ENCODE measurements around the gene IRAK2. TPM values are rescaled to one million over a fixed set of nuclear protein-coding genes. Genes with fewer than 3 reads are reported as not detected.

IRAK2 gene
- total and polyA plus RNA-seq, 2 of the 8 experiments (the other 6 are each of a cell fraction or from before 2014, with no cell fraction given), result 1.5 TPM

DNA sequence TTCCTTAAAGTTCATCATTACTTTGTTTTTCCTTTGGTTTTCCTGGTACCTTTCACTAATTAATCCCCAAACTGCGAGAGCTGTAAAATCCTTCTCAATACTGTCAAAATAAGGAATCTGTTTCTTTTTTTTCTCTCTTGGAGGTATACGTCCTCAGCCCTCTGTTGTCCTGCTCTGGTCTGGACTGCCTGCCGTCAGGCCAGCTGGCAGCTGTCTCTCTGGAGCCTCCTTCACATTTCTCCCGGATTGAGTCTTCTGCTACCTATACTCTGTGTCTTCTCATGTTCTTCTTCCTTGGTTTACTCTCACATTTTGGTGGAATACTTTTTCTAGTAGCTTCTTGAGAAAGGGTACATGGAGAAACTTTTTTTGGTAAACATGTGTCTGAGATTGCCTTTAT is 97.3 kb downstream of the IRAK2 start:
- no peak overlapping the region for H3K14ac ChIP-seq (ENCODE audit: insufficient read length)
- POLR2A ChIA-PET (ENCODE audit: partially characterized antibody), result interaction anchor here (0.6 to 3.7 kb wide), 2 partner anchors 12 to 40 kb away, joined by 3 to 26 read pairs; partner anchors contain the start of gene TATDN2
- WGBS, 2 experiments (ENCODE audit: extremely low coverage in 1 of 2, insufficient coverage in 1 of 2, insufficient read length in 1 of 2, insufficient replicate concordance in 2 of 2, low coverage in 1 of 2, low lambda C conversion rate in 2 of 2, missing lambda C conversion rate in 1 of 2), result 85% methylated on average over 4 of the region's 4 CpGs; no CpG with 5 or more reads in 1 of the 2 experiments
- H3K4me3 ChIP-seq (ENCODE audit: extremely low read depth in 1 of 4, insufficient read depth in 2 of 4, low read depth in 3 of 4, low read length in 4 of 4), result no peak overlapping the region
- H2BK15ac ChIP-seq (ENCODE audit: low read length), result no peak overlapping the region
- CTCF ChIA-PET (ENCODE audit: partially characterized antibody), result interaction anchor here (0.6 to 3.6 kb wide), 8 partner anchors 11 to 125 kb away, joined by 3 to 29 read pairs (median 4); no protein-coding TSS in a partner anchor
- no peaks in the 10 kb centered on the region for H3K79me1 ChIP-seq (ENCODE audit: low read depth, low read length)
- H3K36me3 ChIP-seq (ENCODE audit: control insufficient read depth in 2 of 4, insufficient read depth in 4 of 4, low read length in 3 of 4), result peaks cover 2 to 30% (median 14%) of the 10 kb centered on the region in 4 experiments
- no peak overlapping the region for H2BK20ac ChIP-seq (ENCODE audit: low read length)
- H3K9ac ChIP-seq (replicated peaks in 1 of 4; ENCODE audit: extremely low read depth in 1 of 4, low read depth in 3 of 4, low read length in 3 of 4), result no peak overlapping the region
- no peak overlapping the region for H2AFZ ChIP-seq (ENCODE audit: low read length)
- H3K23me2 ChIP-seq (ENCODE audit: low read depth, low read length), result no peaks in the 10 kb centered on the region
- no peak overlapping the region for H4K91ac ChIP-seq (replicated peaks; ENCODE audit: insufficient read length, low read length)
- H2BK120ac ChIP-seq (replicated peaks; ENCODE audit: low read depth, low read length), result no peak overlapping the region
- no peak overlapping the region for H4K8ac ChIP-seq (ENCODE audit: extremely low read depth, insufficient read depth, low read length)
- no peak overlapping the region for H3K4me2 ChIP-seq (ENCODE audit: insufficient read depth in 1 of 2, low read depth in 2 of 2, low read length in 2 of 2)
- peaks cover 0 to 1% of the 10 kb centered on the region in 2 experiments for H4K20me1 ChIP-seq (replicated peaks in 1 of 2; ENCODE audit: control insufficient read depth in 1 of 2, insufficient read depth in 2 of 2, low read length in 2 of 2)
- no peak overlapping the region for H2BK5ac ChIP-seq (ENCODE audit: low read depth, low read length)
- H3K56ac ChIP-seq (replicated peaks; ENCODE audit: insufficient read length, low read depth, low read length), result no peak overlapping the region
- no peak for FAIRE-seq
- no peak overlapping the region for H4K5ac ChIP-seq (ENCODE audit: insufficient read length, low read depth, low read length)
- no peak overlapping the region for H3K4ac ChIP-seq (replicated peaks; ENCODE audit: insufficient read length, low read depth, low read length)
- DNase-seq (ENCODE audit: low read depth in 1 of 2, low spot score in 2 of 2), result no peak
- no peak overlapping the region for H3K18ac ChIP-seq (ENCODE audit: extremely low read depth, low read length)
- no peaks in the 10 kb centered on the region; a peak in 2 of 7 replicates for H3K4me1 ChIP-seq (replicated peaks in 1 of 4; ENCODE audit: control insufficient read depth in 3 of 4, insufficient read depth in 4 of 4, low read length in 3 of 4)
- H3K27me3 ChIP-seq (replicated peaks in 1 of 4; ENCODE audit: control insufficient read depth in 3 of 4, extremely low read depth in 1 of 4, insufficient read depth in 3 of 4, low read length in 3 of 4), result no peaks in the 10 kb centered on the region
- H3K9me3 ChIP-seq (ENCODE audit: insufficient read depth in 2 of 2, low read depth in 1 of 2, low read length in 1 of 2), result no peaks in the 10 kb centered on the region
- H3K27ac ChIP-seq (ENCODE audit: low read depth, low read length), result no peak overlapping the region
- H3K23ac ChIP-seq (ENCODE audit: insufficient read length), result no peak overlapping the region
- no peak overlapping the region for H2AK5ac ChIP-seq (ENCODE audit: low read depth, low read length)
- no peak overlapping the region for H2BK12ac ChIP-seq (ENCODE audit: low read depth, low read length)
- H3K79me2 ChIP-seq (ENCODE audit: control insufficient read depth in 1 of 2, insufficient read depth in 2 of 2, low read length in 2 of 2), result peaks cover 0 to 25% of the 10 kb centered on the region in 2 experiments; a peak in 1 of 4 replicates
- TF ChIP-seq SRF (IDR thresholded peaks at IDR 0.05; ENCODE audit: low read depth, low read length), result no peak

All from H1 (cell line).